Caki2 (cell line): ENCODE measurements around the gene HLA-DOA. TPM values are rescaled to one million over a fixed set of nuclear protein-coding genes. Genes with fewer than 3 reads are reported as not detected.
A peak's percentile ranks its signal among the peaks of the same experiment; 100 is the strongest.

Source experiments
- DNase-seq: peaks from one replicate; pipeline ENCODE4 v3.0.0-alpha.2; 2015; ENCODE audit warnings: low read depth
- in situ Hi-C: cut with HindIII; loops from 2 replicates; pipeline ENCODE4 v1.10.0; 2016; ENCODE audit warnings: low sequenced_read_pairs, low pct_unique_long_range_greater_than_20kb, mixed read lengths
- total RNA-seq: library from RNA; depleted of rRNA; stranded (reverse); fragments of >200 nt; shearing (Covaris generic); gene quantifications from 2 replicates; pipeline ENCODE4 v1.2.3, GENCODE V29; 2014; ENCODE audit warnings: low replicate concordance

Gene HLA-DOA
- total RNA-seq, 1 experiment from 2014 or later: not detected

DNA sequence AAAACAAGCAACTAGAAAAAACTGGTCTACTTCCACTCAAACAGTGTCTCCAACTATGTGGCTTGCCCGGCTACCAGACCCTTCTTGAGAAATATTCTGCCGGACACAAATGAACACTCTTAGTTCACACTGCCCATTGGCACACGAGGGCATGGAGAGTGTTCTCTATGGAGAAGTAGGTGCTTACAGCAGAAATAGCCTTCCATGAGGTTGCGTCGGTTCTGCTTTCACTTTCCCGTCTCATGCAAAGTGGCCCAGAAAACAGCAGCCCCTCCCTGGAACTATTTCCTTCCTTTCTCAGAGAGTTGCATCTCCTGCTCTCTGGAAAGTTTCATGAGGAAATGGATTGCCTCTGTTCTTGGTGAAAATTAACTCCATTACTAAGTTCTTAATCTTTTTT is 9.5 kb upstream of the HLA-DOA start:
- DNase-seq: no peak
- in situ Hi-C loops: no loop called here

DNA sequence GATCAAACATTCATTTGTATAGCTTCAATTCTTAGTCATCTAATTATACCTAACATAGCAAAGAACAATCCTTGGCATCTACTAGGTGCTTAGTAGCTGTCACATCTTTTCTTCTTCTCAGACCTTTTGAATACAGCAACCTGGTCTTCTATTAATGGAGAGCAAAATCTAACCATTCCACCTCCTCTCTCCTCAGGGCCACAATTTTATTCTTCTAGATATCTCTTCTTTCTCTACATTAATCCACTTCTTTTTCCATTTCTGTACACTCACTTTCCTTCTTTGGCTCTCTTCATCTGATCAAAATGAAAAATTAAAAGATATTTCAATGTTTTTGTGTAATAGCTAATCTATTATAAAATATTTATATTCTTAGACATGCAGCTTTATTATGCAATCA is 9.0 kb upstream of the HLA-DOA start:
- in situ Hi-C loops: no loop called here
- DNase-seq: no peak

DNA sequence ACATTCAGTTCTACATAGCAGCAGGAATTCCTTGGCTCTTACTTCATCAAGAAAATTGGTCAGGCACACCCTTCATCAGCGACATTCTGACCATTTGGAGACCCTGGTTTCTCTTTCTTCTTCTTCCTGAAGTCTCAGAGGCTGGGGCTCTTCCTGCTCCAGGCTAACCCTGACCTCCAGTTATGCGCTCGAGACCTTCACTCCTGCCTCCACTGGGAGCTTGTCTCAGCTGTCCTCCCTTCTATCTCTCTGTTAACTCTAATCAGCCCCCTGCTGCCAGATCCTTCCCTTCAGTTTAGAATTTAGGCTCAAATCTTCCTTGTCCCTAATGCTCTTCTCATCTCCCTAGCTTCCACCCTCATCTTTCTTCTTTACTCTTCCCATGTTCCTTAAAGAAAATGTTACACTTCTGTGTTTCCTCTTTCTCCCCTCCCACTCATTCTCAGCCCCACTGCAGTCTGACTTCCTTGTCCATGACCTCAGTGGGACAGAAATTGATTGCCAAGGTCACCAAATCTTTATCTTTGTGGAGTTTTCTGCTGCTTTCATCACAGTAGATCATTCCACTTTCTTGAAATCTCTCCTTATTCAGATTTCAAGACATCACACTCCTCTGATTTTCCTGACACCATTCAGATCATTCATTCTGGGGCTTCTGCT is 8.4 kb upstream of the HLA-DOA start:
- no peak for DNase-seq
- in situ Hi-C loops: no loop called here

DNA sequence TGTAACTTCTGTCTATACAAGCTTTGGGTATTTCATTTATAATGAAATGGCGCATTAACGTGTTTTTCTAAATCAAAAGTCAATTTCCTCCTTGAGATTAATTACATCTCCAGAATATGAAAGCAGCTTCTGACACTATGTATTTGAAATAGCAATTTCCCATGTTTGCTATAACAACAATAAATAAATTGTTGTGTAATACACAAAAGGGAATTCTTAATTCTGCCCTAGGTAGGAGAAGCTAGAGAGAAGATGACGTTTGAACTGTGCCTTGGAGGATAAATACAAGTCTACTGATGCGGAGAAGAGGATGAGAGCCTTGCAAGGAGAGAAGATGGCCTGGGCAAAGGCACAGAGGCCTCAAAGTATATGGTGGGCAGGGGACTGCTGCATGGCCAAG is 7.6 kb upstream of the HLA-DOA start:
- in situ Hi-C loops: no loop called here

DNA sequence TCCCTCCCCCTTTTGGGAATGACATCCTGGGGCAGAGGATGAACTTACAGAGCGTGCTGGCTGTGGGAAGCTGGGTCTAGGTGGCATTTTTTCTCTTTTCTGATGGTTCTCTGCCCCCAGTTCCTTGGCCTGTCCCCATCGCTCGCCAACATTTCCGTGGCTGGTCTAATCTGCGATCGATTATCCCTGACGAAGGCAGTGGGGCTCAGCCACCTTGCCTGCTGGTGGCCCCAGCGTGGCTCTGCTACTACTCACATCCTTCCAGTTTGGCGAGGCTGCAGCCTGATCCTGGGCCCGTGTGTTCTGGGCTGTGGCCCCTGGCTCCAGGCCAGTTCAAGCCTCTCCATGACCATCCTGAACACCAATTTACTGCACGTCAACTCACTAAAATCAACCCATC is 6.4 kb upstream of the HLA-DOA start:
- no peak for DNase-seq
- in situ Hi-C loops: no loop called here

More for the DNA sequence above, 7.6 kb upstream of the HLA-DOA start:
- no peak for DNase-seq

DNA sequence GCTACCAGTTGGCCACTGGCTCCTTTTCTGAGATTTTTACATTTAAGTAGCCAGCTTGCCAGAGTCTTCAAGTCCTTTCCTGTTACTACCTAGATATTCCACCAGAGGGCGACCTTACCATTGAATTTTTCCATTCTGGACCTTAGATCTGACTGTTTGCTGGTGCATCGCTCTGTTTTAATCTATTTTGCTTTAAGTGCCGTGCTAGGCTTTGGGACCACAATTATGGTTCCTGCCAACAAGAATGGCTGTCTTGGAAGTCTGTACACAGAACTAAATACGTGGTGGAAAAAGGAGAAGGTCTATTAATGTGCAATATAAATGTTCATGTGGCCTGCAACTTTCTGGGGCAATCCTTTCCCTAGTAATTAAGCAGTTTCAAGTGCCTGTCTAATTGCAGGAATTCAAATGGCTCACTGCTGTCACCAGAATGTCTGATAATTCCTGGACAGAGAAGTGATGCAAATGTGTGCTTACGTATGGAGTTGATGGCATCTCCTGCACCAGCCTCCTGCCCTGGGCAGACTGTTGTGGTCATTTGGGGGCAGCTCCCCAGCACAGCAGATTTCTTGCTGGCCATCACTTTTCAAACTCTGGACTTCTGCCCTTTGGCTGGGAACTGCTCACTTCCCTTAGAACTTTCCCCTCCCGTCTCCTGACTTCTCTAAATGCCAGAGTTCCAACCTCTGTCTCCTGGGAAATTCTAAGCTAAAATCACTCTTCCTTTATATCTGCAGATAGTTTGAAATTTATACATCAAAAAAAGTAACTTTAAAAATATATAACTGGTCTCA is 5.6 kb upstream of the HLA-DOA start:
- in situ Hi-C loops: no loop called here
- peak; percentile 60 for DNase-seq

DNA sequence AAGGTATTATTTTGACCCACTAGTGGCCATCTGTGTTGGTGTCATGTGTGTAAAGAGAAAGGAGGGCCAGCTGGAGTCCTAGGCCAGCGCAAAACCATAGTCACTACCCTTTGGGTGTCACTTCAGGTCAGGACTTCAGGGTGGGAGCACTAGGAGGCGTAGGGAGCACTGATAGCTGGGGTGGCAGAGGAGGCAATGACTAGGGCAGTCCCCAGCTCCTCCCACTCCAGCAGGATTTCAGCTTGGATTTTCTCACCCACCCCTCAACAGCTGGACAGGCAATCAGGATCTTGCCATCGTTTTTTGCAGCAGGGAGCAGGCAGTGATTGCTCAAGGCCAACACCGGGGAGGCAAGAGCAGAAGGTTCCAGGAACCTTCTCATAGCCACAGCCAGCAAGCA is 4.2 kb upstream of the HLA-DOA start:
- in situ Hi-C loops: no loop called here
- no peak for DNase-seq

DNA sequence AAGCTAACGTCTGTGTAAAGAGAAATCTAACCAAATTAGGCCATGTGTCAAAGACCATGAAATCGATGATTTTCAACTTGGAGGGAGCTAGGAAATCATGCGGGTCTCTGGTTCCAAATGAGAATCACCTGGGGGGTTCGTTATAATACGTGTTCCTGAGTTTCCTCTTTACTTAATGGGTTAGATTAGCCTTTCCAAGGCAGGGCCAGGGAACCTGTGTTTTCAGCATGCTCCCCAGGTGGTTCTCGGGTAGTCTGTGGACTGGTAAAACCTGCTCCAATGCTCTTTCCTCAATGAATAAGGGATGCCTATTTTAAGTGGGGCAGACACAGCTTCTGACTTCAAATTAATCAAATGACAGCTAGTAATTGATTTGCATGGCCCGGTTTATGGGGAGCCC is 965 bp upstream of the HLA-DOA start:
- in situ Hi-C loops: no loop called here
- DNase-seq: no peak

DNA sequence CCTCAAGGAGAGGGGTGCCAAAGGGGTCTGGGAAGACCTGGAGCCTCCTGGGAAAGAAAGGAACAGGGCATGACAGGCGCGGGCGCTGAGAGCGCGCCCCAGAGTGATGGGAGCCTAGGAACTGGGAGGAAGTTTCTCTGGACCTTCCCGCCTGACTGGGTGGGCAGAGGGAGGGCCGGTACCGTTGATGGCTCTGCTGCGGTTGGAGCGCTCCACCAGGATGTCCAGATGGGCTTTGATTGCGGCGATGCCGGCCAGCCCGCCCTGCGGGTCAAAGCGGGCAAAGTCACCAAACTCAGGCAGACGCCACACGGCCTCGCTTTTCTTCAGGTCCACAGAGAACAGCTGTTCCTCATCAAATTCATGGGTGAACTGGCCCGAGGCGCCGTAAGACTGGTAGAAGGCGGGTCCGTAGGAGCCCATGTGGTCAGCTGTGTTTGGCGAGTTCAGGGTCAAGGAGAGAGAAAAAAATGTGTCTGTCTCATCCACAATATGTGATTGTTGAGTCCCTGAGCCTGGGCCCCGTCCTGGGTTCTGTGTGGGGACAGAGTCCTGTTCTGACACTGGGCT is 1.5 kb downstream of the HLA-DOA start:
- DNase-seq: no peak
- in situ Hi-C loops: no loop called here

DNA sequence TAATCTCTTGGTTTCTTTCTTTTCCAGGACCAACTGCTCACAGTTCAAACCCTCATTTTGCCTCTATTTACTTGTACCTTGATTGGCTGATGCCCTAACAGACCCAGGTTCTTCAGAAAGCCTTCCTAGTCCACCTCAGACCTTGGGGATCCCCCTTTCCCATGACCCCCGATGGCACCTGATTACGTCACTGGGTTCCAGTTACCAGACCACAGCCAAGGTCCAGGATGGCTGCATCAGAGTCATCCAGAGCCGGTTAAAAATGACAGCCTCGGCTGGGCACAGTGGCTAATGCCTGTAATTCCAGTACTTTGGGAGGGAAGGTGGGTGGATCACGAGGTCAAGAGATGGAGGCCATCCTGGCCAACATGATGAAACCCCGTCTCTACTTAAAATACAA is 4.5 kb downstream of the HLA-DOA start:
- no peak for DNase-seq
- in situ Hi-C loops: no loop called here

DNA sequence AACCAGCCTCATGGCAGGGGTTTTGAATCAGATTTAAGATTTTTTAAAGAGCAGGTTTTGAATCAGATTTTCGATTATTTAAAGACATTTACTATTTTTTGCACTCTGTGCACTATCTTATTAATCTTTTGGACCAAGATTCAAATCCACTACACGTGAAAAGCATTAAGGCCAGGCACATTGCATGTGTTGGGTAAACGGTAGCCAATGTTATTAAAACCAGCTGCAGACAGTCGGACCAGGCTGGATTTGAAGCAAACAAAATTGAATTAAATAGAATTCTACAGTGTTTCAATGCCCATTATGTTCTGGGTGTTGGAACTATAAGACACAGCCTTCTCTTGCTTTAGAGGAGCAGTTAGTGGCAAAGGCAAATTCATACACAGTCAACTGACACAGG is 7.7 kb downstream of the HLA-DOA start:
- no peak for DNase-seq
- in situ Hi-C loops: no loop called here

DNA sequence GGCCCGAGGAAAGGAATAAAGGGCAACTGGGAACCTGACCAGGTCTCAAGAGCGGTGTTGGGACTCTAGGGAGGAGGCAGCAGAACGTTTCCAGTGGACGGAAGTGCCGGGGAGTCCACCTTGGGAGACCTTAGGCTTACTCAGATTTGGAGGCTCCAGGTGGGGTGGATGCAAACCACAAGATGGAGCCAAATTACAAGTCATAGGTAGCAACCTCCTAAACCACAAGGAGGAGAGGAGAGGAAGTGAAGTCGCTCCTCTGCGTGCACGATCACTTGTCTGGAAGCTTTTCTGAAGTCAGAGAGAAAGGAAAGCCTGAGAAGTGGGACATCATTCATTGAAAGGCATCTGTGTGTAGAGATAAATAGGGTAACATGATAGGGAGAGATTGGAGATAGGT is 9.3 kb downstream of the HLA-DOA start:
- DNase-seq: no peak
- in situ Hi-C loops: no loop called here

DNA sequence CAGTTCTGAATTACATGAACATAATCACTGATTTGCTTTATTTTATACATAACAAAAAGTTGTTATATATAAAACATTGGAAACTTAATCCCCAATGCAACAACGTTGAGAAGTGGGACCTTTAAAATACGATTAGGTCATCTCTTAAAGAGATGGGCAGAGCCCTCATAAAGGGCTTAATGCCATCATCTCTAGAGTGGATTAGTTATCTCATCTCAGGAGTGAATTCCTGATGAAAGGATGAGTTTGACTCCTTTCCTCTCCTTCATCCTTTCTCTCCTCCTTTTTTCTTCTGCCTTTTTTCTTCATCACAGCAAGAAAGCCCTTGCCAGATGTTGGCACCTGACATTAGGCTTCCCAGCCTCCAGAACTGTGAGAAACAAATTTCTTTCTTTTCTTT is 13.9 kb downstream of the HLA-DOA start:
- DNase-seq: no peak
- in situ Hi-C loops: no loop called here

DNA sequence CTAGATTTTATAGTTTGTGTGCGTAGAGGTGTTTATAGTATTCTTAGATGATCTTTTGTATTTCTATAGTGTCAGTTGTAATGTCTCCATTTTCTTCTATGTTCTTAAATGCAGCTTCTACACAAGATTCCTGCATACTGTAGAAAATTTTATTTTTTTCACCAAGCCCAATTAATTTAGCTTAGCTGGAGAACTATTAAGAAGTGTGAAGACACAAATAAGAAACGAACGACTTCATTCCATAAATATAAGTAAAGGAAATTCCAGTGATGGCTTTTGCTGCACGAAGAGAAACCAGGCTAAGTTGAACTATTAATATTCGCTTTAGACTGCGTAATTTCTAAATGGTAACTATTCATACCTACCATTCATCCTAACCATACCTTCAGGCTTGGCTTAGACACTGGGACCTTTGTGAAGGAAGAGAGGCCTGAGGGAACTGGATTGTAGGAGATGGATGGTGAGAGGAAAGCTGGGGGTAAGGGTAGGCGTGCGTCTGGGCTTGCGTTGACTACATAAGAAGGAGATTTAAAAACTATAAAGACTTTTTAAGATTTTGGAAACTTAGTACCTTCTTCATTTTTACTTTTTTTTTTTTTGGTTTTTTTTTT is 15.9 kb downstream of the HLA-DOA start:
- no peak for DNase-seq
- in situ Hi-C loops: no loop called here

DNA sequence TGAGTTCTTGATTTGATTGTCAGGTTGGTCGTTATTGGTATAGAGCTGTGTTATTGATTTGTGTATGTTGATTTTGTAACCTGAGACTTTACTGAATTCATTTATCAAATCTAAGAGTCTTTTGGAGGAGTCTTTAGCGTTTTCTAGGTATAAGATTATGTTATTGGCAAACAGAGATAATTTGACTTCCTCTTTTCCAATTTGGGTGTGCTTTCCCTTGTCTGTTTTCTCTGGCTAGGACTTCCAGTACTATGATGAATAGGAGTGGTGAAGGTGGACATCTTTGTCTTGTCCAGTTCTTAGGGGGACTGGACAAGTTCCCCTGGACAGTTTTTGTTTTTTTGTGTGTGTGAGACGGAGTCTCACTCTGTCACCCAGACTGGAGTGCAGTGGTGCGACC is 17.4 kb downstream of the HLA-DOA start:
- in situ Hi-C loops: no loop called here
- DNase-seq: no peak

DNA sequence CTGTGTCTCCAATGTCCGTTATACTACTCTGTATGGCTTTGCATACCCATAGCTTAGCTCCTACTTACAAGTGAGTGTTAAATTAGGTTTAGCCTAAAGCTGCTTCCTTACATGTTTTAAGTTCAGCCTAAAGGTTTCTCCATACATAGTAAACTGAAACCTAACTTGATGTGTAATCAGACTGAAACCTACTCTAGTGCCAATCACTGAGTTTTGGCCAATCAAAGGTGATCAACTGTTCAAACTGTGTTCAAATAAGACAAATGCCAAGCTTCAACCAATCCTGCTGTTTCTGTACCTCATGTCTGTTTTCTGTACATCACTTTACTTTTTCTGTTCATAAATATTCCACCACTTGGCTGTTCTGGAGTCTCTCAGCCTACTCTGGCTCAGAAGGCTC is 20.0 kb downstream of the HLA-DOA start:
- no peak for DNase-seq
- in situ Hi-C loops: no loop called here

DNA sequence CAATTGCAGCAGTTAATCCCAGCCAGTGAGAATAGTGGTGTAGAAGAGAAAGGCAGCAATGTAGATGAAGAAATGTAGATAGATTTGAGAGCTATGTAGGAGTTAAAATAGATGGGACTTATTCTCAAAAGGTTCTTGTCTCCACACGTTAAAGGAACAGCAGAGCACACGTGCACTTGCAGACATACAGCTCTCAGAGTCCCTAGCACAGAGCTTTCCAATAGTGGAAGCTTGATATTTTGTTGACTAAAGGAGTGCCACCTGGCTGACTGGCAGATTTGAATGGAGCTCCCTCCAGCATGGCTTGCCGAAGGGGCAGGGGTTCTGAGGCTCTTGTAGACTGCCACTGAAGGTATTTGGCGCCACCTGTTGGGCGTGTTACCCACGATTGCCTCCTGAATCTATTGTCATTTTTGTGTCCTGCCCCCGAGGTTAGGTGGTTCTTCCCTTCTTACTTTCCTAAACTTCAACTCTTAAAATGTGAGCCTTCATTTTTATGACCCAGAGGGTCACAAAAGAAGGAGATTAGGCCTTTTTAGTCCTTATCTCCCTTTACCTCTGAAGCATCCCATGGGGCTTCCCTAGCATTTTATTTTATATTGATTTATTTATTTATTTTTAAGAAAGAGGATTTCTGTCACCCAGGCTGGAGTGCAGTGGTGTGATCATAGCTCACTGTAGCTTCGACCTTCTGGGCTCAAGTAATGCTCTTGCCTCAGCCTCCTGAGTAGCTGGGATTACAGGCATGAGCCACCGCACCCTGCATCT is 24.6 kb downstream of the HLA-DOA start:
- in situ Hi-C loops: no loop called here

DNA sequence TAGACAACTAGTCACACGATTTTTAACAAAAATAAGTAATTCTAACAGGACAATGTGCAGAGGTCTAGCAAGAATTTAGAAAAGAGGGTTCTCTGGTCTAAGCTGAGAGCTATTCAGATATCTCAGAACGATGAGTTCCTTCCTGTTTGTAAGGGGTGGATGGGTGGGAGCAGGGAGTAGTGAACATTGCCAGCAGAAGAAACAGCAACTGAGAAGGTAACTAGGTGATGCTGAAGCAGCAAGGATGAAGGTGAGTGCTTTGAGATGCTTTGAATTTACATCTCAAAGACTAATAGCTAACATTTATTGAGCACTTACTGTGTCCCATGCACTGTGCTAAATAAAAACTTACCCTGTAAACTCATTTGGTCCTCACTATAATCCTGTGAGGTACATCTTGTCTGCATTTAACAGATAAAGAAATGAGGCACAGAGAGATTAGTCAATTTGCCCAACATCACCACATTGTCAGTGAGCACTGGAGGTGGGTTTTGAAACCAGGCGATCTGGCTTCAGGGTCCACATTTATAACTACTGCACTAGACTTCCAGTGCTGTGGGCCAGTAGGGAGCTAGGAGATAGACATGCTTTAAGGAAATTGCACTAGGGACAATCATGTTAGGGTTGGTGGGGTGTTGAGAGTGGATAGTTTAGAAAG is 25.3 kb downstream of the HLA-DOA start:
- in situ Hi-C loops: no loop called here
- DNase-seq: no peak

More for the DNA sequence above, 24.6 kb downstream of the HLA-DOA start:
- peak; percentile 71 for DNase-seq
